K562 (cell line): ENCODE results near the gene KRT75. TPM values are rescaled to one million over a fixed set of nuclear protein-coding genes. Genes with fewer than 3 reads are reported as not detected.

Experiments used
- ATAC-seq: fragments of 200-7000 bp; cut with Tn5 transposase; 3 replicates; pipeline ENCODE4 v1.9.1; 2020; ENCODE audit warnings: moderate library complexity
- BruUV-seq: library from RNA; stranded (reverse); fragments of 400-500 nt; replicated peaks from 2 replicates; lab custom pipeline; 2021; lab: Mats Ljungman, UMichigan
- CTCF ChIA-PET: fragments of 300-600 bp; formaldehyde crosslinking; extraction: SDS; loops from one replicate; lab custom pipeline; 2021; ENCODE audit warnings: low intra/inter-chr PET ratio; lab: Yijun Ruan, JAX
- POLR2A ChIA-PET: fragments of 300-600, 350-650 bp; sonication (Branson Sonifier 250); formaldehyde crosslinking; extraction: SDS; loops from one replicate; lab custom pipeline; 2021; ENCODE audit warnings: antibody characterized with exemption, inconsistent platforms; lab: Yijun Ruan, JAX
- DNase-seq, 4 experiments: peaks; one replicate each; pipeline versions ENCODE4 v3.0.0 to v3.0.0-alpha.2; 2011 to 2018; ENCODE audit warnings: low spot score in 3 of 4, mixed read lengths in 3 of 4; ENCODE audit errors: extremely low read depth in 1 of 4
- FAIRE-seq: peaks from 2 replicates; lab custom pipeline; 2011; peaks lifted over from hg19 to GRCh38; lab: Jason Lieb, UNC
- H2AFZ ChIP-seq: 2 replicates; pipeline ENCODE4 v1.6.0; 2011; ENCODE audit warnings: low read depth, low read length, control low read depth, inconsistent platforms
- H3K27ac ChIP-seq: fragments of 200-600 bp; 3 replicates; pipeline ENCODE4 v1.8.0; 2011; ENCODE audit warnings: low read depth, mild to moderate bottlenecking, control low read depth, inconsistent platforms, low read length, moderate library complexity, mixed read lengths; ENCODE audit errors: extremely low read depth
- H3K27me3 ChIP-seq, 2 experiments: fragments of 300-600 bp in 1 of 2; 2 replicates in 1 of 2; 3 replicates in 1 of 2; pipeline versions ENCODE4 v1.6.0 to v1.8.0; 2011; ENCODE audit warnings: inconsistent platforms in 2 of 2, low read length in 2 of 2, mild to moderate bottlenecking in 1 of 2, mixed read lengths in 1 of 2, moderate library complexity in 1 of 2; ENCODE audit not compliant: control insufficient read depth in 2 of 2, insufficient read depth in 2 of 2
- H3K36me3 ChIP-seq: fragments of 300-600 bp; 3 replicates; pipeline ENCODE4 v1.8.0; 2011; ENCODE audit warnings: mild to moderate bottlenecking, low read length, inconsistent platforms; ENCODE audit not compliant: control insufficient read depth, insufficient read depth
- H3K4me1 ChIP-seq, 2 experiments: fragments of 200-600 bp in 1 of 2; replicated peaks in 1 of 2; 2 replicates in 1 of 2; 3 replicates in 1 of 2; pipeline versions ENCODE4 v1.5.1 to v1.8.0; 2011; ENCODE audit warnings: inconsistent platforms in 2 of 2, low read length in 2 of 2, mild to moderate bottlenecking in 1 of 2, mixed read lengths in 1 of 2, moderate library complexity in 1 of 2; ENCODE audit not compliant: control insufficient read depth in 2 of 2, insufficient read depth in 2 of 2
- H3K4me2 ChIP-seq: 2 replicates; pipeline ENCODE4 v1.6.1; 2011; ENCODE audit warnings: low read length, control low read depth, inconsistent platforms, mixed read lengths; ENCODE audit not compliant: insufficient read depth
- H3K4me3 ChIP-seq: fragments of 200-600 bp; sonication (generic), shearing (Covaris generic); 2 replicates; pipeline ENCODE4 v1.5.1; 2016; ENCODE audit warnings: control low read depth, inconsistent platforms
- H3K79me2 ChIP-seq: fragments of 200-600 bp; 3 replicates; pipeline ENCODE4 v1.8.0; 2011; ENCODE audit warnings: low read length, inconsistent platforms; ENCODE audit not compliant: control insufficient read depth, insufficient read depth
- H3K9ac ChIP-seq, 2 experiments: 2 replicates each; pipeline versions ENCODE4 v1.6.0 to v1.6.1; 2011; ENCODE audit warnings: low read depth in 2 of 2, low read length in 2 of 2, control low read depth in 1 of 2, inconsistent platforms in 1 of 2, mild to moderate bottlenecking in 1 of 2, mixed read lengths in 1 of 2; ENCODE audit not compliant: insufficient read depth in 1 of 2
- H3K9me1 ChIP-seq: one replicate; pipeline ENCODE4 v1.6.0; 2011; ENCODE audit warnings: inconsistent platforms, mild to moderate bottlenecking, low read length, moderate library complexity; ENCODE audit not compliant: control insufficient read depth, insufficient read depth
- H3K9me3 ChIP-seq: replicated peaks from 2 replicates; pipeline ENCODE4 v1.5.1; 2011; ENCODE audit warnings: low read depth, low read length, inconsistent platforms; ENCODE audit not compliant: control insufficient read depth, insufficient read depth
- H4K20me1 ChIP-seq: replicated peaks from 2 replicates; pipeline ENCODE4 v1.6.1; 2011; ENCODE audit warnings: low read length, inconsistent platforms, mixed read lengths; ENCODE audit not compliant: control insufficient read depth, insufficient read depth
- CBFA2T3 ChIP-seq: fragments of 450-650 bp; IDR thresholded peaks from 2 replicates; pipeline ENCODE4 v1.6.1; 2017
- CHD4 ChIP-seq: fragments of 200-600 bp; sonication (generic); IDR thresholded peaks from 3 replicates; pipeline ENCODE4 v1.6.1; 2012; ENCODE audit warnings: low read depth, mild to moderate bottlenecking, mixed read lengths, low read length, inconsistent platforms; ENCODE audit not compliant: insufficient read depth, insufficient replicate concordance, poor library complexity, severe bottlenecking
- MCM2 ChIP-seq: fragments of 450-650 bp; IDR thresholded peaks from 2 replicates; pipeline ENCODE4 v1.6.1; 2017; ENCODE audit warnings: low read depth, mild to moderate bottlenecking
- NFIC ChIP-seq: fragments of 450-650 bp; IDR thresholded peaks from 2 replicates; pipeline ENCODE4 v1.6.1; 2017; ENCODE audit warnings: mild to moderate bottlenecking, inconsistent platforms
- NONO ChIP-seq, 2 experiments: fragments of 200-400 bp in 1 of 2; fragments of 450-650 bp in 1 of 2; formaldehyde crosslinking in 1 of 2; IDR thresholded peaks; 2 replicates each; pipeline ENCODE4 v1.6.1; 2017; ENCODE audit warnings: low read depth in 2 of 2, mild to moderate bottlenecking in 2 of 2, moderate library complexity in 2 of 2, low read length in 1 of 2
- STAG1 ChIP-seq: sonication (generic); formaldehyde crosslinking; IDR thresholded peaks from 2 replicates; pipeline ENCODE4 v1.5.0; 2020; ENCODE audit warnings: missing genetic modification reagents, borderline replicate concordance
- TAL1 ChIP-seq: fragments of 450-650 bp; IDR thresholded peaks from 2 replicates; pipeline ENCODE4 v1.6.1; 2016; ENCODE audit warnings: mild to moderate bottlenecking
- WGBS: fragments of 100-300 bp; shearing (Covaris generic); methylation state at CpG from one replicate; pipeline ENCODE4 v1.1.6; 2016; ENCODE audit warnings: low coverage, mixed read lengths; ENCODE audit not compliant: insufficient coverage; ENCODE audit errors: missing lambda C conversion rate; 5-methylcytosine and 5-hydroxymethylcytosine counted together
- in situ Hi-C: fragments of 300-500 bp; cut with MboI; formaldehyde crosslinking; loops from 4 replicates; pipeline ENCODE4 v1.15.0; 2018; ENCODE audit warnings: inconsistent platforms, mixed read lengths
- intact Hi-C: fragments of 100-400 bp; cut with micrococcal nuclease; formaldehyde crosslinking; loops from 2 replicates; pipeline ENCODE4 v1.14.2; 2022
- polyA plus RNA-seq, 8 experiments: library from polyadenylated mRNA; depleted of rRNA in 4 of 8; stranded (reverse) in 5 of 8; unstranded in 3 of 8; fragments of >200 nt; fragmentation: Nextera tagmentation in 2 of 8; fragmentation: Illumina TruSeq in 1 of 8; extraction: Ambion mirVana in 2 of 8; extraction: Trizol in 1 of 8; gene quantifications; 2 replicates each; pipeline versions ENCODE4 v1.2.1 to v1.2.3, GENCODE V29; 2011 to 2014; ENCODE audit warnings: inconsistent platforms in 1 of 8, missing spikeins in 1 of 8
- total RNA-seq, 7 experiments: library from RNA; depleted of rRNA in 6 of 7; stranded (reverse); fragments of >200 nt in 6 of 7; fragmentation: Illumina TruSeq in 2 of 7; extraction: Trizol in 2 of 7; gene quantifications; 2 replicates each; pipeline versions ENCODE4 v1.2.1 to v1.2.3, GENCODE V29; 2011 to 2021; ENCODE audit warnings: low replicate concordance in 1 of 7
- TF ChIP-seq, protein P1 (sequence below): fragments of 250-450 bp; sonication (Bioruptor Pico); IDR thresholded peaks from 2 replicates; pipeline ENCODE4 v1.4.0; 2020; ENCODE audit warnings: mild to moderate bottlenecking, moderate library complexity
- TF ChIP-seq, protein P2 (sequence below): fragments of 450-650 bp; IDR thresholded peaks from 2 replicates; pipeline ENCODE4 v1.6.1; 2016; ENCODE audit warnings: low read depth

Gene KRT75
- total and polyA plus RNA-seq, 9 of the 15 experiments (the other 6 are each of a cell fraction or from before 2014, with no cell fraction given): not detected

GRCh38 chr12:52385226-52385702 lies 48.9 kb downstream of the KRT75 start, which contains the start of gene KRT84:
Gene KRT84, minus strand, starts transcription at chr12:52385652. Its CDS starts 67 bp downstream, at chr12:52385585.
- in situ Hi-C loops: no loop called here
- FAIRE-seq: no peak

More at GRCh38 chr12:52385226-52385702, 48.9 kb downstream of the KRT75 start, which contains the start of gene KRT84:
- peaks cover 0 to 3% of the 10 kb centered on the region in 2 experiments; a peak in 1 of 5 replicates for H3K4me1 ChIP-seq
- no peak for ATAC-seq
- H3K27me3 ChIP-seq: peaks cover 0 to 43% of the 10 kb centered on the region in 2 experiments; a peak in 4 of 5 replicates
- H3K79me2 ChIP-seq: no peaks in the 10 kb centered on the region
- BruUV-seq: no TSS peak
- POLR2A ChIA-PET: interaction anchor here (0.7 to 0.9 kb wide), 4 partner anchors 11 to 342 kb away, joined by 3 to 4 read pairs (median 4); no protein-coding TSS in a partner anchor
- H3K9me3 ChIP-seq: no peaks in the 10 kb centered on the region
- no peak for DNase-seq
- no peaks in the 10 kb centered on the region for H3K36me3 ChIP-seq
- no peaks in the 10 kb centered on the region for H3K9me1 ChIP-seq
- no peak within 1 kb of the TSS for H2AFZ ChIP-seq
- WGBS: 2% methylated on average over 11 of the region's 11 CpGs
- H3K4me3 ChIP-seq: no peak within 1 kb of the TSS
- TF ChIP-seq MCM2 (no peak), STAG1 (CRISPR knock-in tag) (no peak), CBFA2T3 (no peak), CHD4 (no peak), NFIC (no peak), TAL1 (no peak), NONO (IDR thresholded peaks at IDR 0.05; ENCODE audit: low read depth in 2 of 2, low read length in 1 of 2) (no peak)
- TF ChIP-seq, protein P1, sequence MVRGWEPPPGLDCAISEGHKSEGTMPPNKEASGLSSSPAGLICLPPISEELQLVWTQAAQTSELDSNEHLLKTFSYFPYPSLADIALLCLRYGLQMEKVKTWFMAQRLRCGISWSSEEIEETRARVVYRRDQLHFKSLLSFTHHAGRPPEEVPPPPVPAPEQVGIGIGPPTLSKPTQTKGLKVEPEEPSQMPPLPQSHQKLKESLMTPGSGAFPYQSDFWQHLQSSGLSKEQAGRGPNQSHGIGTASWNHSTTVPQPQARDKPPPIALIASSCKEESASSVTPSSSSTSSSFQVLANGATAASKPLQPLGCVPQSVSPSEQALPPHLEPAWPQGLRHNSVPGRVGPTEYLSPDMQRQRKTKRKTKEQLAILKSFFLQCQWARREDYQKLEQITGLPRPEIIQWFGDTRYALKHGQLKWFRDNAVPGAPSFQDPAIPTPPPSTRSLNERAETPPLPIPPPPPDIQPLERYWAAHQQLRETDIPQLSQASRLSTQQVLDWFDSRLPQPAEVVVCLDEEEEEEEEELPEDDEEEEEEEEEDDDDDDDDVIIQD (CRISPR knock-in tag): no peak
- TF ChIP-seq, protein P2, sequence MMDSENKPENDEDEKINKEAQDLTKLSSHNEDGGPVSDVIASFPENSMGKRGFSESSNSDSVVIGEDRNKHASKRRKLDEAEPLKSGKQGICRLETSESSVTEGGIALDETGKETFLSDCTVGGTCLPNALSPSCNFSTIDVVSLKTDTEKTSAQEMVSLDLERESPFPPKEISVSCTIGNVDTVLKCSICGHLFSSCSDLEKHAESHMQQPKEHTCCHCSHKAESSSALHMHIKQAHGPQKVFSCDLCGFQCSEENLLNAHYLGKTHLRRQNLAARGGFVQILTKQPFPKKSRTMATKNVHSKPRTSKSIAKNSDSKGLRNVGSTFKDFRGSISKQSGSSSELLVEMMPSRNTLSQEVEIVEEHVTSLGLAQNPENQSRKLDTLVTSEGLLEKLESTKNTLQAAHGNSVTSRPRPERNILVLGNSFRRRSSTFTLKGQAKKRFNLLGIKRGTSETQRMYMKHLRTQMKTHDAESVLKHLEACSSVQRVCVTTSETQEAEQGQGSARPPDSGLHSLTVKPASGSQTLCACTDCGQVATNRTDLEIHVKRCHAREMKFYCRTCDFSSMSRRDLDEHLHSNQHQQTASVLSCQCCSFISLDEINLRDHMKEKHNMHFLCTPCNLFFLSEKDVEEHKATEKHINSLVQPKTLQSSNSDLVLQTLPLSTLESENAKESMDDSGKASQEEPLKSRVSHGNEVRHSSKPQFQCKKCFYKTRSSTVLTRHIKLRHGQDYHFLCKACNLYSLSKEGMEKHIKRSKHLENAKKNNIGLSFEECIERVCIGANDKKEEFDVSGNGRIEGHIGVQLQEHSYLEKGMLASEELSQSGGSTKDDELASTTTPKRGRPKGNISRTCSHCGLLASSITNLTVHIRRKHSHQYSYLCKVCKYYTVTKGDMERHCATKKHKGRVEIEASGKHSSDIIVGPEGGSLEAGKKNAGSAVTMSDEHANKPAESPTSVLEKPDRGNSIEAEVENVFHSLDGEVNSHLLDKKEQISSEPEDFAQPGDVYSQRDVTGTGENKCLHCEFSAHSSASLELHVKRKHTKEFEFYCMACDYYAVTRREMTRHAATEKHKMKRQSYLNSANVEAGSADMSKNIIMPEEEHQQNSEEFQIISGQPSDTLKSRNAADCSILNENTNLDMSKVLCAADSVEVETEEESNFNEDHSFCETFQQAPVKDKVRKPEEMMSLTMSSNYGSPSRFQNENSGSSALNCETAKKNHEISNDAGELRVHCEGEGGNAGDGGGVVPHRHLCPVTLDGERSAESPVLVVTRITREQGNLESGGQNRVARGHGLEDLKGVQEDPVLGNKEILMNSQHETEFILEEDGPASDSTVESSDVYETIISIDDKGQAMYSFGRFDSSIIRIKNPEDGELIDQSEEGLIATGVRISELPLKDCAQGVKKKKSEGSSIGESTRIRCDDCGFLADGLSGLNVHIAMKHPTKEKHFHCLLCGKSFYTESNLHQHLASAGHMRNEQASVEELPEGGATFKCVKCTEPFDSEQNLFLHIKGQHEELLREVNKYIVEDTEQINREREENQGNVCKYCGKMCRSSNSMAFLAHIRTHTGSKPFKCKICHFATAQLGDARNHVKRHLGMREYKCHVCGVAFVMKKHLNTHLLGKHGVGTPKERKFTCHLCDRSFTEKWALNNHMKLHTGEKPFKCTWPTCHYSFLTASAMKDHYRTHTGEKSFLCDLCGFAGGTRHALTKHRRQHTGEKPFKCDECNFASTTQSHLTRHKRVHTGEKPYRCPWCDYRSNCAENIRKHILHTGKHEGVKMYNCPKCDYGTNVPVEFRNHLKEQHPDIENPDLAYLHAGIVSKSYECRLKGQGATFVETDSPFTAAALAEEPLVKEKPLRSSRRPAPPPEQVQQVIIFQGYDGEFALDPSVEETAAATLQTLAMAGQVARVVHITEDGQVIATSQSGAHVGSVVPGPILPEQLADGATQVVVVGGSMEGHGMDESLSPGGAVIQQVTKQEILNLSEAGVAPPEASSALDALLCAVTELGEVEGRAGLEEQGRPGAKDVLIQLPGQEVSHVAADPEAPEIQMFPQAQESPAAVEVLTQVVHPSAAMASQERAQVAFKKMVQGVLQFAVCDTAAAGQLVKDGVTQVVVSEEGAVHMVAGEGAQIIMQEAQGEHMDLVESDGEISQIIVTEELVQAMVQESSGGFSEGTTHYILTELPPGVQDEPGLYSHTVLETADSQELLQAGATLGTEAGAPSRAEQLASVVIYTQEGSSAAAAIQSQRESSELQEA: no peak
- TF ChIP-seq, all 486 proteins: peak for 0
- CTCF ChIA-PET: no interaction called here
- no peaks in the 10 kb centered on the region for H4K20me1 ChIP-seq
- no peak within 1 kb of the TSS for H3K27ac ChIP-seq
- no peak within 1 kb of the TSS for H3K4me2 ChIP-seq
- H3K9ac ChIP-seq: no peak within 1 kb of the TSS
- intact Hi-C loops: no loop called here
